ENCODE measurements around the gene M1AP. TPM values are rescaled to one million over a fixed set of nuclear protein-coding genes. Genes with fewer than 3 reads are reported as not detected.
A peak's percentile ranks its signal among the peaks of the same experiment; 100 is the strongest.

Gene M1AP
- total RNA-seq, 4 donors from 2014 or later = 0.19 TPM; not detected in 3

DNA sequence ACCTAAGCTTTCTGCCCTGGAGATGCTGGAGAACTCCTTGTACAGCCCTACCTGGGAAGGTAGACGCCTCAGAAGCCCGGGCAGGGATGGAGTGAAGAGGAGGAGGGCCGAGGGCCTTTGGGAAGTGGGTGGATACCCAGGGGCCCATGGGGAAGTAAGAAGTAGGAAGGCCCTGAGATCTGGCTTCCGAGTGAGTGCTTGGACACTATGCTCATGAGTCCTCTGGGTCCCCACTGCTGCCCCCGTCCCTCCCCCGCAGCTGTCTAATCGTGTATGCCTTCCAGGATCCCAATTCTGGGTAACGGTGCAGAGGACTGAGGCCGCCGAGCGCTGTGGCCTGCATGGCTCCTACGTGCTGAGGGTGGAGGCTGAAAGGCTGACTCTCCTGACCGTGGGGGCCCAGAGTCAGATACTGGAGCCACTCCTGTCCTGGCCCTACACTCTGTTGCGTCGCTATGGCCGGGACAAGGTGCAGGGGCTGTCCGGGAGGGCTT, 92.5 kb downstream of the M1AP start:
- TF ChIP-seq POLR2A (IDR thresholded peaks at IDR 0.05) = no peak
- TF ChIP-seq, protein P1, sequence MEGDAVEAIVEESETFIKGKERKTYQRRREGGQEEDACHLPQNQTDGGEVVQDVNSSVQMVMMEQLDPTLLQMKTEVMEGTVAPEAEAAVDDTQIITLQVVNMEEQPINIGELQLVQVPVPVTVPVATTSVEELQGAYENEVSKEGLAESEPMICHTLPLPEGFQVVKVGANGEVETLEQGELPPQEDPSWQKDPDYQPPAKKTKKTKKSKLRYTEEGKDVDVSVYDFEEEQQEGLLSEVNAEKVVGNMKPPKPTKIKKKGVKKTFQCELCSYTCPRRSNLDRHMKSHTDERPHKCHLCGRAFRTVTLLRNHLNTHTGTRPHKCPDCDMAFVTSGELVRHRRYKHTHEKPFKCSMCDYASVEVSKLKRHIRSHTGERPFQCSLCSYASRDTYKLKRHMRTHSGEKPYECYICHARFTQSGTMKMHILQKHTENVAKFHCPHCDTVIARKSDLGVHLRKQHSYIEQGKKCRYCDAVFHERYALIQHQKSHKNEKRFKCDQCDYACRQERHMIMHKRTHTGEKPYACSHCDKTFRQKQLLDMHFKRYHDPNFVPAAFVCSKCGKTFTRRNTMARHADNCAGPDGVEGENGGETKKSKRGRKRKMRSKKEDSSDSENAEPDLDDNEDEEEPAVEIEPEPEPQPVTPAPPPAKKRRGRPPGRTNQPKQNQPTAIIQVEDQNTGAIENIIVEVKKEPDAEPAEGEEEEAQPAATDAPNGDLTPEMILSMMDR (IDR thresholded peaks at IDR 0.05) = no peak
- H3K9me3 ChIP-seq = no peaks in the 10 kb centered on the region
- intact Hi-C loops (cut with DNase I) = no loop called here
- peaks cover 0 to 8% (median 0%) of the 10 kb centered on the region in 3 donors for H3K36me3 ChIP-seq
- H3K4me1 ChIP-seq = peaks cover 8 to 35% (median 10%) of the 10 kb centered on the region in 3 donors
- no peak for DNase-seq
- peak overlapping the region in 3 of 4 donors; percentile 77 to 89 (median 88) for H3K27ac ChIP-seq
- H3K27me3 ChIP-seq = peaks cover 0 to 40% (median 0%) of the 10 kb centered on the region in 4 donors
- 73 to 87% methylated on average over 6 to 11 of the region's 17 CpGs for WGBS, 2 donors
- H3K4me3 ChIP-seq = peak overlapping the region; percentile 45 to 70 (median 65)

DNA sequence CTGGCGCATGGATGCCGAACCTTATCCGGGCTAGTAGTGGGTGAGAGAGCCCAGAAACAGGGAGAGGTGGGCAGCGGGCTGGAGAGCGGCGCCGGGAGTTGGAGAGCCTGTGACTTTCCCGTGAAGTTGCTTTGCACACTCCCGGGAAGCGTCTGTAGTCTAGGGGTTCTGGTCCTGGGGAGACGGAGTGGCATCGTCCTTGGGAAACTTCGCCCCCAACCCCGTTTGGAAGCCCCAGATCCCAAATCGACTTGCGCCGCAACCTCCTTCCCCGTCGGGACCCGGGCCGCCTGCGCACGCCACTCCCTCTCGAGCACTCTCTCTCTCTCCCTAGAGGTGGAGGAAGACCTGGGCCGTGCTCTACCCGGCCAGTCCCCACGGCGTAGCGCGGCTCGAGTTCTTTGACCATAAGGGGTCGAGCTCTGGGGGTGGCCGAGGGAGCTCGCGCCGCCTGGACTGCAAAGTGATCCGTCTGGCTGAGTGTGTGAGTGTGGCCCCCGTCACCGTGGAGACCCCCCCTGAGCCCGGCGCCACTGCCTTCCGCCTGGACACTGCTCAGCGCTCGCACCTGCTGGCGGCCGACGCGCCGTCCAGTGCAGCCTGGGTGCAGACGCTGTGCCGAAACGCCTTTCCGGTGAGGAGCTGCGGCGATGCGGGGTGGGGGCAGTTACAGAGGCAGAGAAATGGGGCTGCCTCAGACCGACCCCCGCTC, 93.2 kb downstream of the M1AP start:
- intact Hi-C loops (cut with DNase I) = no loop called here

DNA sequence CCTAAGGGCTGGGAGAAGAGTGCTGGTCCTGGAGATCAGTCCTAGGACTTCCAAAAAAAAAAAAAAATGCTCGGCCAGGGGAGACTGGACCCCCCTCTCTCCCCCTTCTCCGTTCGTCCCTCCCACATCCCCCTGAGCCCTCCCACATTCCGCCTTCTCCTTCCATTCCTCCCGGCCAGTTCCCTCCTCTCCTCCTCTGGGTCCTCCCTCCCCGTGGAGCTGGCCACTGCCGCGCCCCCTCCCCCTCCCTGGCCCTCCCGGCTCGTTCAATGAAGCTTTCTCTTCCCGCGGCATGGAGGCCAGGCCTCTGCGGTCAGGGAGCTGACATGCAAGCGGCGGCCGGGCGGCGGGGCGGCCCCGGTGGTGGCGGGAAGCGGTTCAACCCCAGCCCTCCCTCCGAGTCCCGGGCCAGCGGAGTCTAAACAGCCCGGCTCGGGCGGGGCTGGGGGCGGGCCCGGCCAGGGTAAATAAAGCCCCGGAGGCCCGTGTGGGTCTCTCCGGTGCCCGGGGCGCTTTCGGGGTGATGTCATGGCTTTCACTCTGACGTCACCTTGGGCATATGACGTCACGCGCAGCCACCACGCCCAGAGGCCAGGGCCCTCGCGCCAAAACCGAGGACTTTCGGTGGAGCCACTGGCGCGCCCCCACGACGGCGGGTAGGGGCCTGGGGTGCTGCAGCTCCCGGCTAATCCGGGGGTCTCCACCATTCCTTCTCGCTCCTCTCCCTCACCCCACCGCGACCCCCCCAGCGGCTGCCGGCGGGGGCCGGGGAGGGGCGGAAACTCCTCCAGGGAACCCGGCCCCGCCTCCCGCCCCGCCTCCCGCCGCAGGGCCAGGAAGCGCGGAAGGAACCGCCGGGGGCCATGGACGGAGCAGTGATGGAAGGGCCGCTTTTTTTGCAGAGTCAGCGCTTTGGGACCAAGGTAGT, 94.0 kb downstream of the M1AP start, which contains the start of the genes DOK1 and LOXL3:
Gene DOK1 (plus strand): TSS at position 829 of the 928 bp plus-strand sequence. CDS start 35 bp downstream, at position 864.
Gene LOXL3 (minus strand): TSS at position 51 of the 928 bp plus-strand sequence. CDS start 1,308 bp downstream, outside the sequence.
- peaks cover 0 to 43% (median 0%) of the 10 kb centered on the region in 4 donors for H3K27me3 ChIP-seq
- TF ChIP-seq POLR2A (IDR thresholded peaks at IDR 0.05) = peak in 1 of 4 donors; percentile 47
- TF ChIP-seq, protein P1 (IDR thresholded peaks at IDR 0.05) = no peak
- intact Hi-C loops (cut with DNase I) = no loop called here

More for the DNA sequence above, 93.2 kb downstream of the M1AP start:
- Histone ChIP-seq H3K4me3 (peak overlapping the region; percentile 45 to 70 (median 65)), H3K4me1 (peaks cover 8 to 35% (median 10%) of the 10 kb centered on the region in 3 donors), H3K9me3 (no peaks in the 10 kb centered on the region), H3K36me3 (peaks cover 0 to 8% (median 0%) of the 10 kb centered on the region in 3 donors), H3K27ac (peak overlapping the region; percentile 73 to 89 (median 82)), H3K27me3 (peaks cover 0 to 38% (median 0%) of the 10 kb centered on the region in 4 donors)
- WGBS, 2 donors = 0% methylated on average over 1 to 5 of the region's 58 CpGs
- no peak for DNase-seq
- TF ChIP-seq, protein P1 (IDR thresholded peaks at IDR 0.05) = no peak
- TF ChIP-seq POLR2A (IDR thresholded peaks at IDR 0.05) = no peak

DNA sequence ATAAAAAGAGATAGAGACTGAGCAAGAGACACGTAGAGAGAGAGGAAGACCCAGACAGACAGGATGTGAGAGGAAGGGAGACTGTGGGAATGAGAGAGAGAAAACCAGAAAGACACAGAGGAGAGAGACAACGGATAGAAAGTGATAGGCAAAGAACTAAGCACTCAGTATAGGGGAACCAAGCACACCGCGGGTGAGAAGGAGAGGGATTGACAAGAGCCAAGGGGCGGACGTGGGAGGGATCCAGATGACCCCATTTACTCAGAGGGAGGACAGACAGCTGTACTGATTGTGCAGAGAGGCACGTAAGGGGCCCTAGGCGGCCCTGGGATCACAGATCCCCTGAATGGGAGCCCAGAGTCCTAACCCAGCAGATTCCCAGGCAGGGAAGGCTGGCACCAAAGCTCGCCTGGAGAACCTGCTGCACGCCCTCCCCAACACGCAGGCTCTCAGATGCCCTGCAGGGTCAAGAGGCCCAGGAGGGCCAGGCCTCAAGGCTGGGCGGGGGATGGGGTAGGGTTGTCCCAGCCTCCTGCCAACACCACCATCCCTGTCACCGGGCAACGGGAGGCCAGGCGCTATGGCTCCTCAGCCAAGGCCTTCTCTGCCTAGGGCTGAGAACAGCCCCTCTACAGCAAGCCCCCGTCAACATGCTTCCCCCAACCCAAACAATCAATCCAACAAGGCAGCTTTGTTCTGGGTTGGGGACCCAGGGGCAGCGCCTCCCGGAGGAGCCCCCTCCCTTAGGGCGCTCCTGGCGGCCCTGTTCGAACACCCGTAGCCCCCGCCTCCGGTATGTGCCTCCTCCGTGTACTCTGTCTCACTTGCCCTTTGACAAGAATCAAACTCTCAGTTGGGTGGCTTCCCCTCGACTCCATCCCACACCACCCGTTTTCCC, 95.0 kb downstream of the M1AP start:
- H3K4me3 ChIP-seq = peak overlapping the region; percentile 45 to 70 (median 65)
- intact Hi-C loops (cut with DNase I) = no loop called here

More for the DNA sequence above, 94.0 kb downstream of the M1AP start, which contains the start of the genes DOK1 and LOXL3:
- Histone ChIP-seq H3K36me3 (peaks cover 0 to 8% (median 0%) of the 10 kb centered on the region in 3 donors), H3K4me3 (peak within 1 kb of the TSS; percentile 45 to 70 (median 65)), H3K4me1 (peaks cover 14 to 44% (median 17%) of the 10 kb centered on the region in 3 donors), H3K9me3 (no peaks in the 10 kb centered on the region), H3K27ac (peak within 1 kb of the TSS; percentile 73 to 89 (median 82))
- 0 to 5% methylated on average over 4 to 8 of the region's 73 CpGs for WGBS, 2 donors
- DNase-seq = peak; percentile 22

More for the DNA sequence above, 95.0 kb downstream of the M1AP start:
- no peak for DNase-seq
- Histone ChIP-seq H3K27ac (peak overlapping the region; percentile 73 to 89 (median 82)), H3K9me3 (no peaks in the 10 kb centered on the region), H3K4me1 (peaks cover 14 to 54% (median 26%) of the 10 kb centered on the region in 3 donors), H3K27me3 (peaks cover 0 to 53% (median 0%) of the 10 kb centered on the region in 4 donors), H3K36me3 (peaks cover 0 to 8% (median 0%) of the 10 kb centered on the region in 3 donors)
- TF ChIP-seq, protein P1 (IDR thresholded peaks at IDR 0.05) = no peak
- TF ChIP-seq POLR2A (IDR thresholded peaks at IDR 0.05) = no peak
- 60 to 67% methylated on average over 16 to 19 of the region's 27 CpGs for WGBS, 2 donors

All from esophagus squamous epithelium (tissue), 5 donors.